Mammary epithelial cell (primary cell): ENCODE measurements around the gene MATR3.

ENCODE experiments used
- EZH2 ChIP-seq: IDR thresholded peaks from 2 replicates; pipeline ENCODE4 v1.6.1; 2012; ENCODE audit warnings: low read length, inconsistent platforms, borderline replicate concordance
- TF ChIP-seq, protein P1 (sequence below), 2 donors: IDR thresholded peaks in 1 of 2; conservative IDR thresholded peaks in 1 of 2; 2 replicates each; pipeline ENCODE4 v1.5.1; 2011 to 2012; ENCODE audit warnings: inconsistent platforms in 2 of 2, low read length in 2 of 2, mild to moderate bottlenecking in 2 of 2, control low read depth in 1 of 2, low read depth in 1 of 2; ENCODE audit not compliant: insufficient read depth in 1 of 2; ENCODE audit errors: extremely low read depth in 1 of 2

DNA sequence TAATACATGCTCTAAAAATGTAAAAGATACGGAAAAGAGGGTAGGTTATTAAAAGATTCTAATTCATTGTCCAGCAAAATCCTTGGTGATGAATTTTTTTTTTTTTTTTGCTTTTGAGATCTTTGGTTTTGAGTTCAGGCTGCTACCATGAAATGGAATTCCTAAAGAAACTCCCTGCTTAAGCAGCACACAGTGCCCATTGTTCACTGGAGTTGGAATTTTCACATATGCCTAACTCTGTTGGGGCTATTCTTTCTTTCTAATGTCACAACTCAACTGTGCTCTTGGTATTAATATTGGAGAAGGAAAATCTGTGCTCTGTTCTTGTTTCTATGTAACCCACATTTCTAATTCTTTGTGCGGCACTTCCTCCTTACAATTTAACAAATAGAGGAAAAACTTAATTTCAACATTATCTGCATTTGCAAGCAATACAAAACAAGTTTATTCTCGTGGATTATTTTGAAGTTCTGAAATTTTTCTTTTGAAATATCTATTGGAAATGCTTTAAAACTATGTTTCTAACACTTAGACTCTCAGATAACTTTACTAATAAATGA, 21.6 kb downstream of the MATR3 start:
- no peak for TF ChIP-seq EZH2
- TF ChIP-seq, protein P1, sequence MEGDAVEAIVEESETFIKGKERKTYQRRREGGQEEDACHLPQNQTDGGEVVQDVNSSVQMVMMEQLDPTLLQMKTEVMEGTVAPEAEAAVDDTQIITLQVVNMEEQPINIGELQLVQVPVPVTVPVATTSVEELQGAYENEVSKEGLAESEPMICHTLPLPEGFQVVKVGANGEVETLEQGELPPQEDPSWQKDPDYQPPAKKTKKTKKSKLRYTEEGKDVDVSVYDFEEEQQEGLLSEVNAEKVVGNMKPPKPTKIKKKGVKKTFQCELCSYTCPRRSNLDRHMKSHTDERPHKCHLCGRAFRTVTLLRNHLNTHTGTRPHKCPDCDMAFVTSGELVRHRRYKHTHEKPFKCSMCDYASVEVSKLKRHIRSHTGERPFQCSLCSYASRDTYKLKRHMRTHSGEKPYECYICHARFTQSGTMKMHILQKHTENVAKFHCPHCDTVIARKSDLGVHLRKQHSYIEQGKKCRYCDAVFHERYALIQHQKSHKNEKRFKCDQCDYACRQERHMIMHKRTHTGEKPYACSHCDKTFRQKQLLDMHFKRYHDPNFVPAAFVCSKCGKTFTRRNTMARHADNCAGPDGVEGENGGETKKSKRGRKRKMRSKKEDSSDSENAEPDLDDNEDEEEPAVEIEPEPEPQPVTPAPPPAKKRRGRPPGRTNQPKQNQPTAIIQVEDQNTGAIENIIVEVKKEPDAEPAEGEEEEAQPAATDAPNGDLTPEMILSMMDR (conservative IDR thresholded peaks at IDR 0.05 in 1 of 2, IDR thresholded peaks at IDR 0.05 in 1 of 2; ENCODE audit: extremely low read depth in 1 of 2, insufficient read depth in 1 of 2, low read depth in 1 of 2, low read length in 2 of 2), result no peak
